Measurements from ENCODE around the gene PSD4. TPM values are rescaled to one million over a fixed set of nuclear protein-coding genes. Genes with fewer than 3 reads are reported as not detected.

The PSD4 gene
- total RNA-seq, 2 donors from 2014 or later: 5.2 to 13.3 TPM

GRCh38 chr2:113141451-113141850 lies 32.3 kb upstream of the PSD4 start:
- Histone ChIP-seq H3K4me1 (ENCODE audit: control insufficient read depth, insufficient read depth, low read length) (no peaks in the 10 kb centered on the region), H3K4me3 (ENCODE audit: low read length) (no peak overlapping the region), H3K27ac (ENCODE audit: low read depth, low read length) (no peak overlapping the region), H3K9me3 (ENCODE audit: control insufficient read depth, low read length) (no peaks in the 10 kb centered on the region), H3K36me3 (ENCODE audit: control insufficient read depth, insufficient read depth, low read length) (no peaks in the 10 kb centered on the region), H3K27me3 (ENCODE audit: control insufficient read depth, insufficient read depth, low read length, poor library complexity, severe bottlenecking) (no peaks in the 10 kb centered on the region), H3K9ac (ENCODE audit: extremely low read depth, low read length, poor library complexity, severe bottlenecking) (no peak overlapping the region)
- peaks cover 7% of the 10 kb centered on the region for H3K27me3 Mint-ChIP-seq (ENCODE audit: insufficient read depth)
- TF ChIP-seq, protein P1, sequence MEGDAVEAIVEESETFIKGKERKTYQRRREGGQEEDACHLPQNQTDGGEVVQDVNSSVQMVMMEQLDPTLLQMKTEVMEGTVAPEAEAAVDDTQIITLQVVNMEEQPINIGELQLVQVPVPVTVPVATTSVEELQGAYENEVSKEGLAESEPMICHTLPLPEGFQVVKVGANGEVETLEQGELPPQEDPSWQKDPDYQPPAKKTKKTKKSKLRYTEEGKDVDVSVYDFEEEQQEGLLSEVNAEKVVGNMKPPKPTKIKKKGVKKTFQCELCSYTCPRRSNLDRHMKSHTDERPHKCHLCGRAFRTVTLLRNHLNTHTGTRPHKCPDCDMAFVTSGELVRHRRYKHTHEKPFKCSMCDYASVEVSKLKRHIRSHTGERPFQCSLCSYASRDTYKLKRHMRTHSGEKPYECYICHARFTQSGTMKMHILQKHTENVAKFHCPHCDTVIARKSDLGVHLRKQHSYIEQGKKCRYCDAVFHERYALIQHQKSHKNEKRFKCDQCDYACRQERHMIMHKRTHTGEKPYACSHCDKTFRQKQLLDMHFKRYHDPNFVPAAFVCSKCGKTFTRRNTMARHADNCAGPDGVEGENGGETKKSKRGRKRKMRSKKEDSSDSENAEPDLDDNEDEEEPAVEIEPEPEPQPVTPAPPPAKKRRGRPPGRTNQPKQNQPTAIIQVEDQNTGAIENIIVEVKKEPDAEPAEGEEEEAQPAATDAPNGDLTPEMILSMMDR (conservative IDR thresholded peaks at IDR 0.05): no peak
- peaks cover 7% of the 10 kb centered on the region for H3K9me3 Mint-ChIP-seq
- DNase-seq: no peak
- peaks cover 2% of the 10 kb centered on the region for H3K4me1 Mint-ChIP-seq
- H3K4me3 Mint-ChIP-seq: no peak overlapping the region
- no peaks in the 10 kb centered on the region for H3K36me3 Mint-ChIP-seq (ENCODE audit: low read depth)
- 92 to 95% methylated on average over 4 to 6 of the region's 6 CpGs for WGBS, 2 experiments (ENCODE audit: insufficient coverage in 1 of 2, insufficient read length in 1 of 2)
- H3K27ac Mint-ChIP-seq: no peak overlapping the region

DNA sequence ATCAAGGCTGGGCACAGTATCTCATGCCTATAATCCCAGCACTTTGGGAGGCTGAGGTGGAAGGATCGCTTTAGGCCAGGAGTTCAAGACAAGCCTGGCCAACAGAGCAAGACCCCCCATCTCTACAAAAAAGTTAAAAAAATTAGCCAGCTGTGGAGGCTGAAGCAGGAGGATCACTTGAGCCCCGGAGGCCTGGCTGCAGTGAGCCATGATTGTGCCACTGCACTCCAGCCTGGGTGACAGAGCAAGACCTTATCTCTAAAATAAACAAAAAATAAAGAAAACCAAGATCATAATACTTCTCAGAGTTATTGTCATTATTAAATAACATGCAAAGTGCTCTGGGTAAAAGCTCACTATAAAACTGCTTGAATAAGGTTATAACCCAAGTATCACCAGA lies 31.5 kb upstream of the PSD4 start:
- no peak overlapping the region for H3K9ac ChIP-seq (ENCODE audit: extremely low read depth, low read length, poor library complexity, severe bottlenecking)
- TF ChIP-seq, protein P1 (conservative IDR thresholded peaks at IDR 0.05): no peak
- no peak for DNase-seq
- Mint-ChIP-seq H3K9me3 (peaks cover 7% of the 10 kb centered on the region), H3K36me3 (ENCODE audit: low read depth) (no peaks in the 10 kb centered on the region), H3K27me3 (ENCODE audit: insufficient read depth) (peaks cover 7% of the 10 kb centered on the region), H3K4me1 (peaks cover 2% of the 10 kb centered on the region), H3K27ac (no peak overlapping the region), H3K4me3 (no peak overlapping the region)
- H3K27me3 ChIP-seq (ENCODE audit: control insufficient read depth, insufficient read depth, low read length, poor library complexity, severe bottlenecking): no peaks in the 10 kb centered on the region
- H3K9me3 ChIP-seq (ENCODE audit: control insufficient read depth, low read length): no peaks in the 10 kb centered on the region
- no peaks in the 10 kb centered on the region for H3K36me3 ChIP-seq (ENCODE audit: control insufficient read depth, insufficient read depth, low read length)
- H3K4me1 ChIP-seq (ENCODE audit: control insufficient read depth, insufficient read depth, low read length): no peaks in the 10 kb centered on the region
- WGBS, 2 experiments (ENCODE audit: insufficient coverage in 1 of 2, insufficient read length in 1 of 2): 83 to 91% methylated on average over 1 to 2 of the region's 2 CpGs
- no peak overlapping the region for H3K4me3 ChIP-seq (ENCODE audit: low read length)
- no peak overlapping the region for H3K27ac ChIP-seq (ENCODE audit: low read depth, low read length)

- 78 to 80% methylated on average over 4 of the region's 4 CpGs for WGBS, 2 experiments (ENCODE audit: insufficient coverage in 1 of 2, insufficient read length in 1 of 2)
- Mint-ChIP-seq H3K27ac (no peak overlapping the region), H3K9me3 (peaks cover 7% of the 10 kb centered on the region), H3K4me1 (no peaks in the 10 kb centered on the region), H3K27me3 (ENCODE audit: insufficient read depth) (peaks cover 10% of the 10 kb centered on the region), H3K36me3 (ENCODE audit: low read depth) (no peaks in the 10 kb centered on the region), H3K4me3 (no peak overlapping the region)
- Histone ChIP-seq H3K36me3 (ENCODE audit: control insufficient read depth, insufficient read depth, low read length) (no peaks in the 10 kb centered on the region), H3K4me1 (ENCODE audit: control insufficient read depth, insufficient read depth, low read length) (no peaks in the 10 kb centered on the region), H3K27ac (ENCODE audit: low read depth, low read length) (no peak overlapping the region), H3K9ac (ENCODE audit: extremely low read depth, low read length, poor library complexity, severe bottlenecking) (no peak overlapping the region), H3K4me3 (ENCODE audit: low read length) (no peak overlapping the region), H3K9me3 (ENCODE audit: control insufficient read depth, low read length) (no peaks in the 10 kb centered on the region), H3K27me3 (ENCODE audit: control insufficient read depth, insufficient read depth, low read length, poor library complexity, severe bottlenecking) (no peaks in the 10 kb centered on the region)
- TF ChIP-seq, protein P1 (conservative IDR thresholded peaks at IDR 0.05): no peak
- no peak for DNase-seq
Observed at GRCh38 chr2:113144259-113144658, 29.5 kb upstream of the PSD4 start.
